ENCODE results near the gene REM2. TPM values are rescaled to one million over a fixed set of nuclear protein-coding genes. Genes with fewer than 3 reads are reported as not detected.

Gene REM2
- total RNA-seq, 1 experiment from 2014 or later, result 0.26 TPM

- Mint-ChIP-seq H3K4me3 (ENCODE audit: unreplicated experiment) (peak within 1 kb of the TSS; percentile 79), H3K9me3 (ENCODE audit: unreplicated experiment) (no peaks in the 10 kb centered on the region), H3K36me3 (ENCODE audit: insufficient read depth, unreplicated experiment) (peaks cover 32% of the 10 kb centered on the region), H3K4me1 (ENCODE audit: insufficient read depth, unreplicated experiment) (peaks cover 20% of the 10 kb centered on the region), H3K27me3 (ENCODE audit: insufficient read depth, unreplicated experiment) (no peaks in the 10 kb centered on the region), H3K27ac (ENCODE audit: low read depth, unreplicated experiment) (peak within 1 kb of the TSS; percentile 99)
- intact Hi-C loops (cut with micrococcal nuclease), result loop anchor here (1.0 to 5.0 kb wide), 5 partner anchors 16 to 111 kb away; partner anchors contain the start of genes AJUBA, MMP14 and PRMT5
- CTCF ChIA-PET, result interaction anchor here (0.5 to 13.4 kb wide), 23 partner anchors 9 to 1361 kb away, joined by 3 to 154 read pairs (median 4); partner anchors contain the start of gene REM2
- TF ChIP-seq CTCF (IDR thresholded peaks at IDR 0.05; ENCODE audit: unreplicated experiment), result no peak
- peak; percentile 91 for DNase-seq (ENCODE audit: unreplicated experiment)
- POLR2A ChIA-PET, result interaction anchor here (0.6 to 5.2 kb wide), 40 partner anchors 14 to 334 kb away, joined by 3 to 116 read pairs (median 4); partner anchors contain the start of genes ACIN1, AJUBA, C14orf119 and HAUS4
- BruUV-seq (replicated peaks), result no TSS peak
Measured at GRCh38 chr14:22871224-22872032, 11.6 kb upstream of the REM2 start, which contains the start of gene LRP10. Gene LRP10 (plus strand): TSS chr14:22871740. CDS start chr14:22872304, 564 bp downstream.

- BruUV-seq (replicated peaks), result TSS peak; percentile 32
- Mint-ChIP-seq H3K27ac (ENCODE audit: low read depth, unreplicated experiment) (peak overlapping the region; percentile 91), H3K4me3 (ENCODE audit: unreplicated experiment) (peak overlapping the region; percentile 79), H3K27me3 (ENCODE audit: insufficient read depth, unreplicated experiment) (no peaks in the 10 kb centered on the region), H3K4me1 (ENCODE audit: insufficient read depth, unreplicated experiment) (peaks cover 20% of the 10 kb centered on the region), H3K36me3 (ENCODE audit: insufficient read depth, unreplicated experiment) (peaks cover 33% of the 10 kb centered on the region), H3K9me3 (ENCODE audit: unreplicated experiment) (no peaks in the 10 kb centered on the region)
- ChIA-PET CTCF (interaction anchor here (0.5 to 13.4 kb wide), 37 partner anchors 10 to 1362 kb away, joined by 3 to 154 read pairs (median 4); partner anchors contain the start of genes PRMT5, RBM23 and REM2), POLR2A (interaction anchor here (0.6 to 5.2 kb wide), 27 partner anchors 14 to 335 kb away, joined by 3 to 116 read pairs (median 5); partner anchors contain the start of genes ACIN1, AJUBA, C14orf119 and HAUS4)
- DNase-seq (ENCODE audit: unreplicated experiment), result peak; percentile 90
- intact Hi-C loops (cut with micrococcal nuclease), result loop anchor here (1.0 to 5.0 kb wide), 5 partner anchors 15 to 111 kb away; partner anchors contain the start of genes AJUBA, MMP14 and PRMT5
- peak; percentile 81 for TF ChIP-seq CTCF (IDR thresholded peaks at IDR 0.05; ENCODE audit: unreplicated experiment)
Measured at GRCh38 chr14:22872033-22872832, 10.8 kb upstream of the REM2 start.

GRCh38 chr14:22872833-22873520 lies 10.0 kb upstream of the REM2 start:
- Mint-ChIP-seq H3K27ac (ENCODE audit: low read depth, unreplicated experiment) (peak overlapping the region; percentile 91), H3K4me3 (ENCODE audit: unreplicated experiment) (peak overlapping the region; percentile 79), H3K27me3 (ENCODE audit: insufficient read depth, unreplicated experiment) (no peaks in the 10 kb centered on the region), H3K4me1 (ENCODE audit: insufficient read depth, unreplicated experiment) (peaks cover 20% of the 10 kb centered on the region), H3K36me3 (ENCODE audit: insufficient read depth, unreplicated experiment) (peaks cover 40% of the 10 kb centered on the region), H3K9me3 (ENCODE audit: unreplicated experiment) (no peaks in the 10 kb centered on the region)
- no peak for TF ChIP-seq CTCF (IDR thresholded peaks at IDR 0.05; ENCODE audit: unreplicated experiment)
- ChIA-PET CTCF (interaction anchor here (0.6 to 13.4 kb wide), 33 partner anchors 10 to 668 kb away, joined by 3 to 154 read pairs (median 4); partner anchors contain the start of genes PRMT5, RBM23 and REM2), POLR2A (interaction anchor here (0.6 to 5.2 kb wide), 20 partner anchors 13 to 222 kb away, joined by 3 to 116 read pairs (median 5); partner anchors contain the start of genes ACIN1, AJUBA, C14orf119 and HAUS4)
- intact Hi-C loops (cut with micrococcal nuclease), result loop anchor here (1.0 to 5.0 kb wide), 5 partner anchors 14 to 110 kb away; partner anchors contain the start of genes AJUBA, MMP14 and PRMT5
- no peak for DNase-seq (ENCODE audit: unreplicated experiment)
- BruUV-seq (replicated peaks), result no TSS peak
